ENCODE measurements around the gene NEUROG2.

DNA sequence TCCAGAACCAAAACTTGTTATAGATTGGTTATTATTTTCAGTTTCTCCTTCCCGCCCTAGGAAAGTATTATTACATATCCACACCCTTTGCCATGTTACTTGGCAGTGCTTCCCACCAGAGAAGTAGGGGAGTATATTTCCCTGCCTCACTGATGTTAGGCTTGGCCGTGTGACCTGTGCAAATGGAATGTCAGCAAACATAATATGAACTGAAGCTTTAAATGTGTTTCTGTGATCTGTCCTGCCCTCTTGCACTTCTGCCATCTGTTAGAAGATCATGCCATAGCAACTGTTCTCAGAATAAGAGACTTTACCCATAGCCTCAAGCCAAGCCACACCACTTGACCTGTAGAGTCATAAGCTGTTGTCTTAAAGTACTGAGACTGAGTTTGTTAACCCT lies 36.7 kb upstream of the NEUROG2 start:
- TF ChIP-seq POLR2A (IDR thresholded peaks at IDR 0.05), result no peak
- TF ChIP-seq, protein P1, sequence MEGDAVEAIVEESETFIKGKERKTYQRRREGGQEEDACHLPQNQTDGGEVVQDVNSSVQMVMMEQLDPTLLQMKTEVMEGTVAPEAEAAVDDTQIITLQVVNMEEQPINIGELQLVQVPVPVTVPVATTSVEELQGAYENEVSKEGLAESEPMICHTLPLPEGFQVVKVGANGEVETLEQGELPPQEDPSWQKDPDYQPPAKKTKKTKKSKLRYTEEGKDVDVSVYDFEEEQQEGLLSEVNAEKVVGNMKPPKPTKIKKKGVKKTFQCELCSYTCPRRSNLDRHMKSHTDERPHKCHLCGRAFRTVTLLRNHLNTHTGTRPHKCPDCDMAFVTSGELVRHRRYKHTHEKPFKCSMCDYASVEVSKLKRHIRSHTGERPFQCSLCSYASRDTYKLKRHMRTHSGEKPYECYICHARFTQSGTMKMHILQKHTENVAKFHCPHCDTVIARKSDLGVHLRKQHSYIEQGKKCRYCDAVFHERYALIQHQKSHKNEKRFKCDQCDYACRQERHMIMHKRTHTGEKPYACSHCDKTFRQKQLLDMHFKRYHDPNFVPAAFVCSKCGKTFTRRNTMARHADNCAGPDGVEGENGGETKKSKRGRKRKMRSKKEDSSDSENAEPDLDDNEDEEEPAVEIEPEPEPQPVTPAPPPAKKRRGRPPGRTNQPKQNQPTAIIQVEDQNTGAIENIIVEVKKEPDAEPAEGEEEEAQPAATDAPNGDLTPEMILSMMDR (IDR thresholded peaks at IDR 0.05), result no peak
